NCI-H748 treated with DMSO at 0.1 percent for 48 hours (cell line): Measurements from ENCODE around the gene FAF1.
"Not testable (repeated sequence)": the region's sequence is repeated elsewhere in the genome, so short reads cannot be mapped to it uniquely, and the experiment has no call there.

Source experiments
- DNase-seq: peaks from one replicate; lab custom pipeline; 2025; lab: John Stamatoyannopoulos, UW

The FAF1 gene

GRCh38 chr1:50553921-50554320, 406.1 kb downstream of the FAF1 start:
- DNase-seq = no peak

DNA sequence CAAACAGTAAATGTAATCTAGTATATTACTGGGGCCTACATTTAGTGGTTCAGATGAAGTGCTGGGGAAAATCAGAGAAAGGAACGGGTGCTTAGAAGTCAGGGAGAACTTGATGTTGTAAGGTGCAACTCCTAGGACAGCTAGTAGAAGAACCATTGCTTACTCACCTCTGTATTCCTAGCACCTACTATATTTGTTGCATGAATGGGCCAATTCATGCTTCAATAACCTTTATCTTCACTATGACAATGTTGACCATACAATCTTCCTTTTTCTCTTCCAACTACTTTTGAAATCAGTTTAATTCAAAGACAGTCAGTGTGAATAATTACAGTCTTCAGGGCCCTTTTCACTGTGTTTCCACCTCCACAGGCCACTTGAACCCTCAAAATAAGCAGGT, 411.8 kb downstream of the FAF1 start:
- no peak for DNase-seq

DNA sequence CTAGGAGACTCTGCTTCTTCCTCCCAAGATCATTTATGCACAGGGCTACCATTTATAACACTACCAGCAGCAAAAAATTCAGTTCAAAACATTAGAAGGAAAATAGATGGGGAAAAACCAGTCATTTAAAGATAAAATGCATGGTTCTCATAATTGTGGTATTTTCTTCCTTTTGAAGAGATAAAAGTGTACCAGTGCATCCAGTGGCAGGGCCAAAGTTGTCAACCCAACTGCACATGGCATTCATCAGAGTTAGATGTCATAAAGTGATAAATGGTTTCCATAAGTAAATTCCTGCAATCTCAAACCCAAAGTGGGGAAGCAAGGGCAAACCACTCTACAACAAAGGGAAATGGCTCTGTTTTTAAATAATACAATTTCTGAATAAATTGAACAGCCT, 417.7 kb downstream of the FAF1 start:
- DNase-seq = no peak

DNA sequence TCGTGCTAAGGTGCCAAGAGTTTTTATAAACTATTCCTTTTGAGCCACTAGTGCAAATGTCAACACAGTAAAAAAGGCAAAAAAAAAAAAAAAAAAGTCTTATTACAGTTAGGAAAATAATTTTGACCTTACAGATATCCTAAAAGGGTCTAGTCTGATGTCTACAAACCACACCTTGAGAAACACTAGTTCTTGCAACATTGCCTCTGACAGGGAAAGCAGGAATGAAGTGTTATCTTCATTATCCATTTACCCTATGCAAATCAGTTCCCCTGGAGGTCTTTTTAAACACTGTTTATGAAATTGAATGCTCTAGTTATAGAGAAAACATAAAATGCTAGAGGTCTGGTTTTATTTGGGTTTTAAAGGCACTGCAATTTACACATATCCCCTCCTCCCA, 421.6 kb downstream of the FAF1 start:
- DNase-seq = no peak

DNA sequence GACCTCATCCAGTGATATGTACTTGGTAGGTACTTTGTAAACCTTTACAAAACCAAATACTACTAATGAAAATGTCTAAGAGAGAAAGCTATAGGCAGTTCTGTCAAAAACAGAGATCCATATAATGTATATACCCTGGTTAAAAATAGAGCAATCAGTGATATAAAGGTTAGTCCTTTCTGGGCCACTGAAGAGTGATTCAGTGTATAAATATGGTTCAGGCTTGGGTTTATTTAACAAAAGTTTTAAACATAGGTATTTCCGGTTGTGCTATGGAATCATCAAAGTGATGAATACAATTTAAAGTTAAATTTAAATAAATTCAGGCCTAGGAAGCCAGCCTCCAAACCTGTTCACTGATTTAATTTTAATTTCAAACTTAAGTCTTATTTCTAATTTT, 428.5 kb downstream of the FAF1 start:
- DNase-seq = no peak

GRCh38 chr1:50531027-50531426, 429.0 kb downstream of the FAF1 start:
- no peak for DNase-seq

DNA sequence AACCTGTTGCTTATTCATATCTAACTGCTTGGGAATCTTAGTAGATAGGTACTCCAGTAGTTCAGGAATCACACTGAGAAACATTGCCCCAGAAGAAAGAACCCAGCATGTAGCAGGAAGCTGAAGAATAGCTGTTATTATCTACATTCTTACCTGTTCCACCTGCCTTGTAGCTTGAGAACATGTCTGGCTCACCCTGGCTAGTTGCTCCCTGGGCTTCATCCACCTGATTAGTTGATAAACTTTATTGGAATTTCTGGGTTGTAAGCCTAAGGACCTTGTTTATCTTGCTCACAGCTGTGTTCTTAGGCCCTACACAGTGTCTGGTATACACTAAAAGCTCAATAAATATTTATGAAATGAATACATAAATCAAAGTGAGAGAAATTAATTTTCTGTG, 430.6 kb downstream of the FAF1 start:
- no peak for DNase-seq

- not testable (repeated sequence) for DNase-seq
Measured at GRCh38 chr1:50527987-50528320, 432.1 kb downstream of the FAF1 start.

DNA sequence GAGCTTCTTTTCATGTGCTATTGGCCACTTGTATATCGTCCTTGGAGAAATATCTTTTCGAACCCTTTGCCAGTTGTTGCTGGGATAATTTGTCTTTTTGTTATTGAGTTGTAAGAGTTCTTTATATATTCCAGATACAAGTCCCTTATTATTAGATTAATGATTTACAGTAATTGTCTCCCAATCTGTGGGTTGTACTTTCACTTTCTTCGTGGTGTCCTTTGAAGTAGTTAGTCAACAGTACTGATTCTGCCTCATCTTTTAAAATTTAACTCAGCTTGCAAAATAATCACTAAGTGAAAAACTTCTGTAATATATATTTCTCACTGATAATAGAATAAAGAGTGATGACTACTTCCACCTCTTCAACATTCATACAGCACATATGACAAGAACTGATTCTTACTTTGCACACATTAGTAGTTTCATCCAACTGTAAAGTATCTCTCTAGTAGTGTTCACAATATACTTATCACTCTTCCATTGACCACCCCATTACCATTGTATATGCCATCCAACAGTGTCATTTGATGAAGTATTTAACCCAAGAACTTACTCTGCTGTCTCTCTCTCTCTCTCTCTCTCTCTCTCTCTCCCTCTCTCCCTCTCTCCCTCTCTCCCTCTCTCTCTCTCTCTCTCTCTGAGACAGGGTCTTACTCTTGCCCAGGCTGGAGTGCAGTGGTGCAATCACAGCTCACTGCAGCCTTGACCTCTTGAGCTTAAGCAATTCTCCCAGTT, 432.6 kb downstream of the FAF1 start:
- DNase-seq = no peak

GRCh38 chr1:50526431-50526830, 433.6 kb downstream of the FAF1 start:
- DNase-seq = no peak

DNA sequence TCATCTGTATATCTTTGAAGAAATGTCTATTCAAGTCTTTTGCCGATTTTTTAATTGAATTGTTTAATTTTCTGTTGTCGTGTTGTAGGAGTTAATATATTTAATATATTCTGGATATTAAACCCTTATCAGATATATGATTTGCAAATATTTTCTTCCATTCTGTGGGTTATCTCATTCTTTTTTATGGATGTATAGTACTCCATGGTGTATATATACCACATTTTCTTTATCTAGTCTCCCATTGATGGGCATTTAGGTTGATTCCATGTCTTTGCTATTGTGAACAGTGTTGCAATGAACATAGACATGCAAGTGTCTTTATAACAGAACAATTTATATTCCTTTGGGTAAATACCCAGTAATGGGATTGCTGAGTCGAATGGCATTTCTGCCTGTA, 436.5 kb downstream of the FAF1 start:
- DNase-seq = no peak

DNA sequence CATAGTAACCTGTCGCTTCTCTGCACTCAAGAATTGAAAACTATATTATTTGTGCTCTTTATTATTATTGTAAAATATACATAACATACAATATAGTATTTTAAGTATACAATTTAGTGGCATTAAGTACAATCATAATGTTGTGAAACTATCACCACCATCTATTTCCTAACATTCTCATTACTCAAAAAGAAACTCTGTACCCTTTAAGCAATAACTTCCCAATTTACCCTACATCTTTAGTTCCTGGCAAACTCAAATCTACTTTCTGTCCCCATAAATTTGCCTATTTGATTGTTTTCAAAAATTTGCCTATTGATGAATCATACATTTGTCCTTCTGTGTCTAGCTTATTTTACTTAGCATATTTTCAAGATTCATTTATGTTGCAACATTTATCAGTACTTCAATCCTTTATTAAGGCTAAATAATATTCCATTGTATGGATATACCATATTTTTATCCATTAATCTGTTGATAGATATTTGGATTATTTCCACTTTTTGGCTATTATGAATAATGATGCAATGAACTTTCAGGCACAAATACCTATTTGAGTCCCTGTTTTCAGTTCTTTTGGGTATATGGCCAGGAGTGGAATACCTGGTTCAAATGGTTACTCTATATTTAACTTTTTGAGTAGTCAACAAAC, 437.2 kb downstream of the FAF1 start:
- no peak for DNase-seq

DNA sequence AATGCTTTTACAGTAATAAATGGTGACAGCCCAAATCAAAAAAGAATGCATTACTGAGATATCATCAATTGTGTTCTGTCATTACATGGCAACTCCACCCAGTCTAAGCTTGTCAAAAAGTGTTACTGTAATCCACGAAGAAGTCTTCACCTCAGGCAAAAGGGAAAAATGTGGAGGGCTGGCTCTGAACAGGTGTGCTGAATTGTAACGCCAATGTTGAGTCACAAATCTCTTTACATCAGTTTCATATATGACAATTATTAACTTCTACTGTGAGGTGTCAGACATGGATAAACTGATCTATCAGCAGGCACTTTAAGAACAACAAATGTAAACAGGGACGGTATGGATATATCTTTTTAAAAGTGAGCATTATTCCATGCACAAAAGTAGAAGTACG, 438.4 kb downstream of the FAF1 start:
- DNase-seq = no peak

DNA sequence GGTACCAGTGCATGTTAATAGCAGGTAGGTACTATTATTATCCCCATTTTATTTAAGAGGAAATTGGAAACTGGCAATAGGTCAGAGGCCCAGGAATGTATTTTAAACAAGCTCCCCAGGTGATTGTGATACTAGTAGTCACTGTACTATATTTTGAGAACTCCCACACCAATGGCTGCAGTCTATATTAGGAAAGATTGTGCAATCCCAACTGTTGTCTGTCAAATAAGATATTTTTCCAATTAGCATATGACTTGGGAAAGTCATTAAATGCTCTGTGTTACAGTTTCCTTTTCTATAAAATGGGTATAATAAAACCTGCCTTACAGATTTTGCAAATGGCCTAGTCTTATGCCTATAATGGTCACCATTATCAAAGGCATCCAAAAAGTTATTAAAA, 442.6 kb downstream of the FAF1 start:
- DNase-seq = no peak

GRCh38 chr1:50516056-50516455, 444.0 kb downstream of the FAF1 start:
- no peak for DNase-seq

GRCh38 chr1:50508040-50508586, 452.0 kb downstream of the FAF1 start:
- DNase-seq = no peak

DNA sequence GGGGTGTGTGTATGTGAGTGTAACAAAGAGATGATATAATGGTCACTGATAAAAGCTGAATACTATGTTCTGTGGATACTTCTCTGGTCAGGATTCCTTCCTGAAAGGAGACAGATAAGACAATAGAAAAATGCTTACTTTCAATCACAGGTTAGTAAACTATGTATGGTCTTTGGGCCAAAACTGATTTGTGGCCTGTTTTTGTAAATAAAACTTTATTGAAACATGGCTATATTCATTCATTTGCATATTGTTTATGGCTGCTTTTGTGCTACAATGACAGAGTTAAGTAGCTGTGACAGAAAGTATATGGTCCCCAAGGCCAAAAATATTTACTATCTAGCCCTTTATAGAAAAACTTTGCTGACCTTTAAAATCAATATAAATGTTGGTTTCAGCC, 454.6 kb downstream of the FAF1 start:
- no peak for DNase-seq

- DNase-seq = no peak
Measured at GRCh38 chr1:50503515-50503914, 456.6 kb downstream of the FAF1 start.

DNA sequence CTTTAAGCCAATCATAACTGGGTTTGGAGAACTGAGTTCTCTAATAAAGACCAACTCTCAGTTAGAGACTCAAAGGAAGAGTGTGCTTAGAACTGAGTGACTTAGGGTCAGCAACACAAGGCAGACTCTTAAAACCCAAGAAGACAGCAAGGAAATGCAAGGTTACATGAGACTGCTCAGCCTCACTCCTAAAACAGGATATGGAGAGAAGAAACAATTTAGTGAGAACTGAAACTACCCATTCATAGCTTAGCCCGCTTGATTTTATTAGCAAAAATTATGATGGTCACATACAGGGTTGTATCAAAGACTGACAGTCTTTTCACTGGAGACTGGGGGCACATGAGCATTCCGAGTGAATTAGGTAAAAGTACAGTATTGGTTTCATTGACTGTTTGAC, 457.9 kb downstream of the FAF1 start:
- no peak for DNase-seq

GRCh38 chr1:50497007-50497406, 463.1 kb downstream of the FAF1 start:
- DNase-seq = no peak

DNA sequence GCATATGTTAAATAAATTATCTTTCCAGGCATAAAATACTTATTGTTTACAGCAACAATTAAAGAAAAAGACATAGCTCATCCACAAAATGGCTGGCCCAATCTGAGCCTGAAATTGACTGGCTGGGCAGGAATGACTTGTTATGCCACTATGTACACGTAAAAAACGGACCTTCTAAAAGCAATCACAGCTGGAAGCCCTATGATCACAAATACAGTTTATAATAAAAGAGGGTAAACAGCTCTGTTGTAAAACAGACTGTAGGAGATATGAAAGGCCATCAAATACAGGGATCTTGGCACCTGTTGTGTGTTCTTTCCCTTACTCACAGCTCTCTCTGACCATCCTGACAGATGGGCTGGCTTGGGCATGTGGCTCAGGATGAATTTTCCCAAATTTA, 466.4 kb downstream of the FAF1 start:
- peak; percentile 95 for DNase-seq

DNA sequence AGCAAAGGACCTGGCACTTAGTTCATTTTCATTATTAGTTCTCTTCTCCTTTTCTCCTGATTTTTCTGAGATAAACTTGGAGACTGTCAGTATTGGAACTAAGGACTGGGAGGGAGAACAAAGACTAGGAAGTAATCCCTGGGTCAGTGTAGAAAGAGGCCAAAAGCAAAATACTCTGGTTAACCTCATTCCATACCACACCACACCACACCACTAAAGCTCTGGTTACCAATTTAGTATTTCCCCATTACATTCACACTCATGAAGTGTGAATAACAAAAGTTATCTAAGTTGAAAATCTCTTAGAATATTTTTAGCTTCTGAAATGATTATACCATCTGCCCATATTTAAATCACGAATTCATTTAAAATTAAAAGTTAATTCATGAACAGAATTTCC, 467.9 kb downstream of the FAF1 start:
- DNase-seq = no peak

DNA sequence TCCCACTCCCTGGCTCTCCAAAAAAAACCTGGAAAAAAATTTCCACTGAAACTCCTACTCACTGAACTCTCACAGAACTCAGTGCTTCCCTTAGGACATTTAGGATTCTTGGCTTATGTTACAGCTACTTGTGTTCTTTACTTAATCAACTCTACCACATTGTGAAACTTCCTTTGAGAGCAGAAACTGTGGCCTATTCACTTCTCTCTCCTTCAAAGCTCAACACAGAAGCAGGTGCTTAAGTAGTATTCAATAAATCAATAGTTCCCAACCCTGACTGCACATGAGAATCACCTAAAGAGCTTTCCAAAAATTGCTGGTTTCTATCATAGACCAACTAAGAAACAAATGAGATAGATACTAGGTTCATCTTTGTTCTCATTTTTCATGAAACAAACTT, 468.9 kb downstream of the FAF1 start:
- no peak for DNase-seq

DNA sequence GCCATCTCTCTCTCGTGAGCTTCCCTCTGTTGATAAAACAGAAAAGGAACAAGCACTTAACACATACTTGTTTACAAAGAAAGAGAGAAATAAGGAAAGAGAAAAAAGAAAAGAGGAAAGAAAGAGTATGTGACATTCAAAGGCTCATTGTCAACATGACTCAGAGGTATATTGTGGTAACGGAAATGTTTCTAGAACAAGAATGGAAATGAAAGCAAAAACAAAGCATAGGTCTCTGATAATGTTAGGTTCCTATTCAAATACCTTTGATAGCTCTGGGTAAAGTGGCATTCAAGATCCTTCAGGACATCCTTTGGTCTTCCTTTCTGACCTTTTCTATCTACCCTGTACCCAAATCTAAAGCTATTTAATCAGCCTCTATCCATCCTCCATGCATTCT, 469.4 kb downstream of the FAF1 start:
- DNase-seq = no peak
